Measurements from ENCODE around the gene STK38.

DNA sequence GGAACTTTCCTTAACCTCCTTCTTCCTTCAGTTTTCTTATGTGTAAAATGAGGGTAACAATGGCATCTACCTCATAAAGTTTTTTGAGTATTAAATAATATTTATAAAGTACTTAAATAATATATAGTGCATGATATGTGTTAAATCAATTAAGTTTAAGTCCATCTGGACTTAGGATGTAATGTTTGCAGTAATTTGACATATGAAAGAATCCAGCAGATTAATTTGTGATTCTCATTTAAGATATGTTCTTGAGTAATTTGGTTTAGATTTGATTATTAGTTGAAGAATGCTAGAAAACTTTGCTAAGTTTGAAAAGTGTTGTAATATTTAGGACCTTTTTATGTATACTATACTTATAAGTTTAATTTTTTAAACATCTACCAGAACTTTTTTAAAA lies 86.4 kb downstream of the STK38 start:
- TF ChIP-seq, protein P1, sequence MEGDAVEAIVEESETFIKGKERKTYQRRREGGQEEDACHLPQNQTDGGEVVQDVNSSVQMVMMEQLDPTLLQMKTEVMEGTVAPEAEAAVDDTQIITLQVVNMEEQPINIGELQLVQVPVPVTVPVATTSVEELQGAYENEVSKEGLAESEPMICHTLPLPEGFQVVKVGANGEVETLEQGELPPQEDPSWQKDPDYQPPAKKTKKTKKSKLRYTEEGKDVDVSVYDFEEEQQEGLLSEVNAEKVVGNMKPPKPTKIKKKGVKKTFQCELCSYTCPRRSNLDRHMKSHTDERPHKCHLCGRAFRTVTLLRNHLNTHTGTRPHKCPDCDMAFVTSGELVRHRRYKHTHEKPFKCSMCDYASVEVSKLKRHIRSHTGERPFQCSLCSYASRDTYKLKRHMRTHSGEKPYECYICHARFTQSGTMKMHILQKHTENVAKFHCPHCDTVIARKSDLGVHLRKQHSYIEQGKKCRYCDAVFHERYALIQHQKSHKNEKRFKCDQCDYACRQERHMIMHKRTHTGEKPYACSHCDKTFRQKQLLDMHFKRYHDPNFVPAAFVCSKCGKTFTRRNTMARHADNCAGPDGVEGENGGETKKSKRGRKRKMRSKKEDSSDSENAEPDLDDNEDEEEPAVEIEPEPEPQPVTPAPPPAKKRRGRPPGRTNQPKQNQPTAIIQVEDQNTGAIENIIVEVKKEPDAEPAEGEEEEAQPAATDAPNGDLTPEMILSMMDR (conservative IDR thresholded peaks at IDR 0.05 in 1 of 2, IDR thresholded peaks at IDR 0.05 in 1 of 2; ENCODE audit: low read depth in 1 of 2, low read length in 2 of 2) = no peak
- TF ChIP-seq EZH2 (IDR thresholded peaks at IDR 0.05; ENCODE audit: low read length, missing control alignments) = no peak
